Measurements from ENCODE around the gene LCN1. TPM values are rescaled to one million over a fixed set of nuclear protein-coding genes. Genes with fewer than 3 reads are reported as not detected.

The LCN1 gene
- total RNA-seq, 2 experiments from 2014 or later = not detected

- BruUV-seq (replicated peaks) = no TSS peak
- peak overlapping the region; percentile 61; the same call in 1 of the 2 replicates for H2AFZ ChIP-seq (ENCODE audit: low read length)
These were observed 19.7 kb upstream of the LCN1 start for GRCh38 chr9:135501261-135502167.

GRCh38 chr9:135502168-135502872 lies 18.9 kb upstream of the LCN1 start:
- ChIA-PET CTCF (ENCODE audit: unreplicated experiment) (interaction anchor here (0.8 kb wide), 1 partner anchor 562 kb away, joined by 3 read pairs; no protein-coding TSS in a partner anchor), POLR2A (no interaction called here)
- no TSS peak for BruUV-seq (replicated peaks)
- peak overlapping the region; percentile 82 for H3K4me2 ChIP-seq (ENCODE audit: low read length)
- H4K20me1 ChIP-seq (ENCODE audit: insufficient read depth, low read length) = no peaks in the 10 kb centered on the region
- H2AFZ ChIP-seq (ENCODE audit: low read length) = no peak overlapping the region
- no peak for TF ChIP-seq CTCF (conservative IDR thresholded peaks at IDR 0.05; ENCODE audit: low read length)
- H3K9me2 ChIP-seq (ENCODE audit: insufficient read depth, low read length) = no peaks in the 10 kb centered on the region
- peaks cover 16% of the 10 kb centered on the region; the same call in 1 of the 2 replicates for H3K79me2 ChIP-seq (ENCODE audit: insufficient read depth, low read depth, low read length)
- DNase-seq (ENCODE audit: low spot score) = no peak
- intact Hi-C loops (cut with micrococcal nuclease; ENCODE audit: unreplicated experiment) = no loop called here
- H3K36me3 ChIP-seq (ENCODE audit: insufficient read depth, low read length) = peaks cover 41% of the 10 kb centered on the region
- H3K9me3 ChIP-seq (ENCODE audit: low read length) = no peaks in the 10 kb centered on the region
- H3K4me3 ChIP-seq (ENCODE audit: low read depth, low read length, poor library complexity, severe bottlenecking) = peak overlapping the region; percentile 89
- no peak overlapping the region for H3K27ac ChIP-seq (ENCODE audit: low read depth, low read length, poor library complexity, severe bottlenecking)
- H3K4me1 ChIP-seq (ENCODE audit: insufficient read depth, low read length, poor library complexity, severe bottlenecking) = peaks cover 18% of the 10 kb centered on the region

More at GRCh38 chr9:135501261-135502167, 19.7 kb upstream of the LCN1 start:
- H3K36me3 ChIP-seq (ENCODE audit: insufficient read depth, low read length) = peaks cover 41% of the 10 kb centered on the region
- intact Hi-C loops (cut with micrococcal nuclease; ENCODE audit: unreplicated experiment) = no loop called here
- DNase-seq (ENCODE audit: low spot score) = no peak
- H3K79me2 ChIP-seq (ENCODE audit: insufficient read depth, low read depth, low read length) = peaks cover 16% of the 10 kb centered on the region; the same call in 1 of the 2 replicates
- no peaks in the 10 kb centered on the region for H3K9me3 ChIP-seq (ENCODE audit: low read length)
- peak overlapping the region; percentile 82 for H3K4me2 ChIP-seq (ENCODE audit: low read length)
- peak overlapping the region; percentile 89 for H3K4me3 ChIP-seq (ENCODE audit: low read depth, low read length, poor library complexity, severe bottlenecking)
- ChIA-PET CTCF (ENCODE audit: unreplicated experiment) (interaction anchor here (0.8 kb wide), 1 partner anchor 561 kb away, joined by 3 read pairs; no protein-coding TSS in a partner anchor), POLR2A (no interaction called here)
- TF ChIP-seq EZH2phosphoT487 (IDR thresholded peaks at IDR 0.05; ENCODE audit: borderline replicate concordance, low read depth, low read length) (no peak), CTCF (conservative IDR thresholded peaks at IDR 0.05; ENCODE audit: low read length) (no peak)
- H4K20me1 ChIP-seq (ENCODE audit: insufficient read depth, low read length) = no peaks in the 10 kb centered on the region
- H3K9me2 ChIP-seq (ENCODE audit: insufficient read depth, low read length) = no peaks in the 10 kb centered on the region
- H3K27ac ChIP-seq (ENCODE audit: low read depth, low read length, poor library complexity, severe bottlenecking) = no peak overlapping the region
- peaks cover 18% of the 10 kb centered on the region for H3K4me1 ChIP-seq (ENCODE audit: insufficient read depth, low read length, poor library complexity, severe bottlenecking)
